H9 (cell line): ENCODE data around the gene PCDH9. TPM values are rescaled to one million over a fixed set of nuclear protein-coding genes. Genes with fewer than 3 reads are reported as not detected.

ENCODE experiments used
- DNase-seq: peaks from one replicate; pipeline ENCODE4 v3.0.0-alpha.2; 2017
- H2AFZ ChIP-seq: one replicate; pipeline ENCODE4 v1.6.1; 2013; ENCODE audit warnings: mild to moderate bottlenecking, low read length, control low read depth, moderate library complexity
- H2AK5ac ChIP-seq: 2 replicates; pipeline ENCODE4 v1.6.1; 2013; ENCODE audit warnings: low read length, control low read depth, mixed read lengths; ENCODE audit not compliant: insufficient read length
- H2BK120ac ChIP-seq: one replicate; pipeline ENCODE4 v1.6.1; 2013; ENCODE audit warnings: low read depth, mild to moderate bottlenecking, low read length, control low read depth, inconsistent platforms; ENCODE audit not compliant: poor library complexity, severe bottlenecking
- H2BK12ac ChIP-seq: 2 replicates; pipeline ENCODE4 v1.6.1; 2013; ENCODE audit warnings: low read length, control low read depth, mixed read lengths, low read depth; ENCODE audit not compliant: insufficient read length
- H2BK15ac ChIP-seq: 2 replicates; pipeline ENCODE4 v1.6.1; 2013; ENCODE audit warnings: low read depth, low read length, control low read depth
- H2BK20ac ChIP-seq: one replicate; pipeline ENCODE4 v1.6.1; 2013; ENCODE audit warnings: low read depth, mild to moderate bottlenecking, low read length, control low read depth, inconsistent platforms; ENCODE audit not compliant: poor library complexity, severe bottlenecking
- H2BK5ac ChIP-seq: 2 replicates; pipeline ENCODE4 v1.6.1; 2013; ENCODE audit warnings: low read length, control low read depth, mixed read lengths; ENCODE audit not compliant: insufficient read length
- H3K14ac ChIP-seq: 2 replicates; pipeline ENCODE4 v1.6.1; 2013; ENCODE audit warnings: low read length, control low read depth; ENCODE audit not compliant: insufficient read depth
- H3K18ac ChIP-seq: 2 replicates; pipeline ENCODE4 v1.6.1; 2013; ENCODE audit warnings: low read depth, mild to moderate bottlenecking, mixed read lengths, low read length, control low read depth; ENCODE audit not compliant: insufficient read length
- H3K23ac ChIP-seq: 2 replicates; pipeline ENCODE4 v1.6.1; 2013; ENCODE audit warnings: low read length, control low read depth, mixed read lengths, low read depth; ENCODE audit not compliant: insufficient read length
- H3K23me2 ChIP-seq: 2 replicates; pipeline ENCODE4 v1.6.1; 2013; ENCODE audit warnings: low read depth, mild to moderate bottlenecking, mixed read lengths, low read length, control low read depth; ENCODE audit not compliant: insufficient read length, poor library complexity, severe bottlenecking
- H3K27ac ChIP-seq: 2 replicates; pipeline ENCODE4 v1.5.1; 2013; ENCODE audit warnings: low read length, control low read depth, mixed read lengths, low read depth; ENCODE audit not compliant: insufficient read length
- H3K27me3 ChIP-seq: 2 replicates; pipeline ENCODE4 v1.6.1; 2013; ENCODE audit warnings: low read length, control low read depth, inconsistent platforms; ENCODE audit not compliant: insufficient read depth
- H3K4ac ChIP-seq: 2 replicates; pipeline ENCODE4 v1.6.1; 2013; ENCODE audit warnings: low read depth, mild to moderate bottlenecking, control low read depth, inconsistent platforms, low read length, moderate library complexity
- H3K4me1 ChIP-seq: 2 replicates; pipeline ENCODE4 v1.6.1; 2013; ENCODE audit warnings: low read length, control low read depth, inconsistent platforms; ENCODE audit not compliant: insufficient read depth
- H3K4me2 ChIP-seq: 2 replicates; pipeline ENCODE4 v1.6.1; 2013; ENCODE audit warnings: low read length, control low read depth, mixed read lengths; ENCODE audit not compliant: insufficient read length, insufficient read depth
- H3K56ac ChIP-seq: 2 replicates; pipeline ENCODE4 v1.6.1; 2013; ENCODE audit warnings: low read depth, mild to moderate bottlenecking, mixed read lengths, low read length, control low read depth; ENCODE audit not compliant: insufficient read length
- H3K79me1 ChIP-seq: 2 replicates; pipeline ENCODE4 v1.6.1; 2013; ENCODE audit warnings: low read depth, mild to moderate bottlenecking, moderate library complexity, low read length, control low read depth, inconsistent platforms; ENCODE audit not compliant: insufficient read depth, poor library complexity, severe bottlenecking
- H3K79me2 ChIP-seq: 2 replicates; pipeline ENCODE4 v1.6.1; 2013; ENCODE audit warnings: low read length, control low read depth, inconsistent platforms; ENCODE audit not compliant: insufficient read depth
- H3K9ac ChIP-seq: 2 replicates; pipeline ENCODE4 v1.6.1; 2013; ENCODE audit warnings: low read length, control low read depth, mixed read lengths; ENCODE audit not compliant: insufficient read length; ENCODE audit errors: extremely low read depth
- H3K9me3 ChIP-seq: one replicate; pipeline ENCODE4 v1.6.1; 2013; ENCODE audit warnings: low read depth, low read length, inconsistent platforms; ENCODE audit not compliant: control insufficient read depth
- H3T11ph ChIP-seq: one replicate; pipeline ENCODE4 v1.6.1; 2013; ENCODE audit warnings: mild to moderate bottlenecking, low read length, control low read depth, inconsistent platforms
- H4K20me1 ChIP-seq: one replicate; pipeline ENCODE4 v1.6.1; 2013; ENCODE audit not compliant: control insufficient read depth, insufficient read length, insufficient read depth
- H4K5ac ChIP-seq: 2 replicates; pipeline ENCODE4 v1.6.1; 2013; ENCODE audit warnings: low read depth, mild to moderate bottlenecking, mixed read lengths, low read length, control low read depth; ENCODE audit not compliant: insufficient read length
- H4K8ac ChIP-seq: replicated peaks from 2 replicates; pipeline ENCODE4 v1.6.1; 2013; ENCODE audit warnings: low read length, control low read depth, mixed read lengths, low read depth; ENCODE audit not compliant: insufficient read length
- H4K91ac ChIP-seq: 2 replicates; pipeline ENCODE4 v1.6.1; 2013; ENCODE audit warnings: low read depth, mild to moderate bottlenecking, moderate library complexity, mixed read lengths, low read length, control low read depth; ENCODE audit not compliant: insufficient read length
- H3K27ac Mint-ChIP-seq, 3 experiments: 2 replicates in 2 of 3; 3 replicates in 1 of 3; pipeline ENCODE4 v1.8.0; 2020 to 2021; ENCODE audit warnings: mixed read lengths in 3 of 3, mild to moderate bottlenecking in 1 of 3, moderate library complexity in 1 of 3
- H3K27me3 Mint-ChIP-seq: 2 replicates; pipeline ENCODE4 v1.8.0; 2021; ENCODE audit warnings: low read depth, mild to moderate bottlenecking, moderate library complexity, mixed read lengths
- H3K36me3 Mint-ChIP-seq, 3 experiments: 2 replicates in 2 of 3; 3 replicates in 1 of 3; pipeline ENCODE4 v1.8.0; 2020 to 2021; ENCODE audit warnings: low read depth in 3 of 3, mixed read lengths in 3 of 3; ENCODE audit not compliant: insufficient read depth in 1 of 3
- H3K4me1 Mint-ChIP-seq, 2 experiments: 2 replicates each; pipeline ENCODE4 v1.8.0; 2020; ENCODE audit warnings: mixed read lengths in 2 of 2
- H3K4me3 Mint-ChIP-seq, 2 experiments: 2 replicates in 1 of 2; 3 replicates in 1 of 2; pipeline ENCODE4 v1.8.0; 2020 to 2021; ENCODE audit warnings: mild to moderate bottlenecking in 2 of 2, mixed read lengths in 2 of 2, moderate library complexity in 1 of 2
- H3K9me3 Mint-ChIP-seq, 2 experiments: 2 replicates in 1 of 2; 3 replicates in 1 of 2; pipeline ENCODE4 v1.8.0; 2020; ENCODE audit warnings: mild to moderate bottlenecking in 2 of 2, mixed read lengths in 2 of 2, moderate library complexity in 1 of 2
- CTCF ChIP-seq: fragments of 200-600 bp; sonication (generic); conservative IDR thresholded peaks from 3 replicates; pipeline ENCODE4 v1.8.0; 2021; ENCODE audit warnings: antibody characterized with exemption, mild to moderate bottlenecking
- WGBS: extraction: QIAGEN DNeasy Blood & Tissue Kit; methylation state at CpG from one replicate; pipeline ENCODE4 v1.1.7; 2013; ENCODE audit warnings: missing lambda C conversion rate, low lambda C conversion rate, mixed read lengths; ENCODE audit not compliant: insufficient read length; ENCODE audit errors: extremely low coverage; 5-methylcytosine and 5-hydroxymethylcytosine counted together
- total RNA-seq: library from RNA; stranded (reverse); gene quantifications from 2 replicates; pipeline ENCODE4 v1.2.1, GENCODE V29; 2021

PCDH9 gene
- total RNA-seq, 1 experiment from 2014 or later, result 0.11 TPM

- Mint-ChIP-seq H3K27ac (peak overlapping the region in 1 of 3 experiments; percentile 65; a peak in 1 of 7 replicates), H3K36me3 (no peaks in the 10 kb centered on the region), H3K27me3 (no peaks in the 10 kb centered on the region), H3K9me3 (no peaks in the 10 kb centered on the region), H3K4me3 (no peak overlapping the region), H3K4me1 (peaks cover 17 to 22% of the 10 kb centered on the region in 2 experiments)
- Histone ChIP-seq H4K8ac (no peak overlapping the region), H3K4me1 (no peaks in the 10 kb centered on the region; the same call in 1 of the 2 replicates), H2BK15ac (no peak overlapping the region), H2AK5ac (no peak overlapping the region), H2AFZ (no peak overlapping the region), H3K9me3 (no peaks in the 10 kb centered on the region), H3K79me2 (no peaks in the 10 kb centered on the region), H3K27ac (no peak overlapping the region), H2BK12ac (no peak overlapping the region), H3K18ac (no peak overlapping the region), H3T11ph (no peak overlapping the region), H2BK5ac (no peak overlapping the region), H3K23ac (no peak overlapping the region), H3K9ac (no peak overlapping the region), H3K4me2 (no peak overlapping the region), H2BK20ac (no peak overlapping the region), H3K4ac (no peak overlapping the region), H4K5ac (no peak overlapping the region), H3K56ac (no peak overlapping the region), H4K91ac (no peak overlapping the region), H3K27me3 (no peaks in the 10 kb centered on the region), H4K20me1 (no peaks in the 10 kb centered on the region), H3K14ac (no peak overlapping the region), H3K23me2 (no peaks in the 10 kb centered on the region), H3K79me1 (no peaks in the 10 kb centered on the region), H2BK120ac (no peak overlapping the region)
- TF ChIP-seq CTCF, result no peak
- no CpG with 5 or more reads among the region's 4 CpGs for WGBS
- DNase-seq, result no peak
Observed at GRCh38 chr13:67146523-67147130, 83.5 kb downstream of the PCDH9 start.
